ENCODE data around the gene NAGLU.

The NAGLU gene

DNA sequence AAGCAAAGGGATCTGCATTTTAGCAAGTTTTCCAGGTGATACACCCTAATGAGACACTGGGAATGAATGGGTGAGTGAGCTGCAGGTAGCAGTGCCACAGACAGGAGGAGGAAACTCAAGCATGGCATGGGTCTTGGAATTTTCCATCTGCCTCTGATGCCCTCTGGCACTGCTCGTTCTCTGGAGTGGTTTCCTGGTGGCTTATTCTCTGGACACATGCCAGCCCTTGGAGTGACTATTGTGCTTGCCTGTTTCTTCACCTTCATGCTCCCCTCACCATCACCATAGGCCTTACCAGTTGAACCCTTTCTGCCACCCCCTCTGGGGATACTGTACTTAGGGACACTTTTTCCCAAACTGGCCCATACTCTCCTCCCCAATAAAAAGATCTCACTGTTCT is 27.5 kb downstream of the NAGLU start:
- DNase-seq: no peak

- DNase-seq: no peak
Measured at GRCh38 chr17:42563950-42564349, 27.9 kb downstream of the NAGLU start.

DNA sequence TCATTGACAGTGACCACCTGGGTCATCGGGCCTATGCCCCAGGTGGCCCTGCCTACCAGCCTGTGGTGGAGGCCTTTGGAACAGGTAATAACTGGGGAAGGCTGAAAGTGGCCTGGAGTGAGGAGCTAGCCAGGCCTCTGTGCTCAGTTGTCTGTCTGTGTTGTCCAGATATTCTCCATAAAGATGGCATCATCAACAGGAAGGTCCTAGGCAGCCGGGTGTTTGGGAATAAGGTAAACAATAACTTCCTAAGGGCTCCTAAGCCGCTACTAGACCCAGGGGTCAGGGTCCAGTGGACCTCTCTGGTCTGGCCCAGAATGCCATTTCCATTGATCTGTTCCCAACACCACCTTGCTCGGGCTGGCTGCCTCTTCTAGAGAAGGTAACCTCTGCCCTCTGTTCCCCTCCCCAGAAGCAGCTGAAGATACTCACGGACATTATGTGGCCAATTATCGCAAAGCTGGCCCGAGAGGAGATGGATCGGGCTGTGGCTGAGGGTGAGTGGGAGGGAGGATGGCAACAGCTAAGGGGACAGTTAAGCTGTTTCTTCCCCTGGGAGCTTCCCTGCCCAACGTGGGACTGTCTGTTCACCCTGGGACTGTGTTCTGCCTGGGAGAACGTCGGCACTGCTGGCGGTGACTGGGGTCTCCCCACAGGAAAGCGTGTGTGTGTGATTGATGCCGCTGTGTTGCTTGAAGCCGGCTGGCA is 28.9 kb downstream of the NAGLU start:
- DNase-seq: no peak

DNA sequence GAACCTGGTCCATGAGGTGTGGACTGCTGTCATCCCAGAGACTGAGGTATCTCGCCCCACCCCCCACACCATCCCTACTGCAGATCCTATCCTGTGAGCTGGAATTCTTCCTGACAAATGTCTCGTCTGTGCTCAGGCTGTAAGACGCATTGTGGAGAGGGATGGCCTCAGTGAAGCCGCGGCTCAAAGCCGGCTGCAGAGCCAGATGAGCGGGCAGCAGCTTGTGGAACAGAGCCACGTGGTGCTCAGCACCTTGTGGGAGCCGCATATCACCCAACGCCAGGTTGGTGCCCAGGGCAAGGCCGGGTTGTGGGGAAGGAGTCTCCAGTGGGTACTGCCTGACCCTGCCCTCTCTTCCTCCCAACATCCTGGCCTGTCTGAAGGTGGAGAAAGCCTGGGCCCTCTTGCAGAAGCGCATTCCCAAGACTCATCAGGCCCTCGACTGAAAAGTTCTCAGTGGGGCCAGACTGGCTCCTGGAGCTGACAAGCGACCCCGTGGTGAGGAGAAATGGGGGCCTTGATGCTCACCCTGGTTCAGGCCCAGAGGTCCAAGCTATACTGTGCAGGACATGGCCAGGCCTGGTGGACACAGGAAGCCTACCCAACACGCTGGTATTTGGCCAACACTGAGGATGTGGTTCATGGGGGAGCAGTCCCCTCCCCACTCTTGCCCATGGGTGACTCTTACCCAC is 29.6 kb downstream of the NAGLU start:
- no peak for DNase-seq

DNA sequence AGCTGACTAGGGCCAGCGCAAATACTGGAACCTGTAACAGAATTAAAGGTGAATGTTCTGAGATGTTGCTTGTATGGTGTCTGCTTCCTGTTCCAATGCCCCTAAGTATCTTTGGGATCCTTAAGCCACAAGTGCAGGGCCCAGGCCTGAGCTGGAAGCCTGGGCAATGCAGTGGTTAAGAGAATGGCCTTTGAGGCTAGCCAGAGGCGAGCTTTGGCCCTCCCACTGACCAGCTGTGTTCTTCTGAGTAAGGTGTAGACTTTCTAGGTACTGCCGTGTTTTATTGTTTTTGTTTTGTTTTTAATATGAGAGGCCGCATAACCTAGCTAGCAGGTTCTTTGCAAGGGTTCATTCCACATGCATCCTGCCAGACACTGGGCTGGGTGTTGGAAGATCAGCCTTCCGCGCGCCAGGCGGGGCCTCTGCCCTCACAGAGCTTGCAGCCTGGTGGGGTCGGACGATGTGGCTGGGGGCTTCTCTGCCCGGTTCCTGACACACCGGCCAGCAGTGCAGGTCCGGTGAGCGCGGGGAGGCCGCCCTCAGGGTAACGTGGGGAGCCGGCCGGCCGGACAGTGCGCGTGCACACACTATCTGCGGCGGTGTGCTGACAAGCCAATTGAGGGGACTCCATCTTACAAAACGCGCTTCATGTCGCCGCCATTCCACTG is 30.3 kb downstream of the NAGLU start:
- no peak for DNase-seq

DNA sequence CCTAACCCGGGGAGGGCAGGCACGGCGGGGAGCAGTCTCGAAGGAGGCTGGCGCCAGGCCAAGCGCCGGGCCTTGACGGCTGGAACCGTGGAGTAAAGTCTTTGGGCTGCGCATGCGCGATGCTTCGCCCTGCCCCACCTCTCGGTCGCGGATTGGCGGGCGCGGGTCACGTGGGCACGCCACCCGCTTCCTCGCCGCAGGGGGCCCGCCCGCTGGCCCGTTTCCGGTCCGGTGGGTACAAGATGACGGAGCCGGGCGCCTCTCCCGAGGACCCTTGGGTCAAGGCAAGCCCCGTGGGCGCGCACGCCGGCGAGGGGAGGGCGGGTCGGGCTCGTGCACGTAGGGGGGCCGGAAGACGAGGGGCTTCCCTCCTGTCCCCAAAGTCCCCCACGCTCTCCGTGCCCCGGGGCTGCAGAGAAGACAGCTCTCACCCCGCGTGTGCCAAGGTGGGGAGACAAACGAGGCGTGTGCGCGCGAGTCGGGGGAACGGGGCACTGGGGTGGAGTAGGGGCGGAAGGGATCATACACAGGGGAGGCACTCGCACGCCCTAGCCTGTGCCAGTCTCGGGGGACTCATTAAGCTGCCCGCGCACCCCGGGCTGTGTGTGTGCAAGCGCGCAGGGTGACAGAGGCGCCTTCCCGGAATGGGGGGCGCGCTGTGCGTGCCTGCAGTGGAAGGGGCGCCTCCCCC is 31.0 kb downstream of the NAGLU start, which contains the start of gene MLX:
TSS of gene MLX (plus strand) at position 218 of the 691 bp plus-strand sequence. CDS start at position 243, 25 bp downstream.
- DNase-seq: peak; percentile 94

- DNase-seq: no peak
Measured at GRCh38 chr17:42568341-42569111, 32.5 kb downstream of the NAGLU start.

GRCh38 chr17:42571435-42572225 is 35.6 kb downstream of the NAGLU start:
- no peak for DNase-seq

DNA sequence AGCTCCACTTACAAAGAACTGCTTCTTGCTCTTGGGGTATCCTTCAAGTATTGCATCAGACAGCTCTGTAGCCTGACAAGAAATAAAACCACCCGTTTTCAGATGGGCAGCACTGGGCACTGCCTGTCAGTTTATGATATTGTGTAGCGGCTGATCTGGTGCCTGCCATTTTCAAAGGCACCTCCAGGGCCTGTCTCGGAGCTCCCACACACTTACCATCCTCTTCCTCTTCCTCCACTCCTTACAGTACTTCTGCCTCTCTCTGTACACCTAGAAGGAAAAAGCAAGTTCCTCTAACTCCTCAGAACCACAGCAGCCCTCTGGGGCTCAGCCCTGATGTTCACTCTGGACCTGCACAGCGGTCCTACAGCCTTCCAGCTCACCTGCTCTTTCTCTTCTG is 37.1 kb downstream of the NAGLU start:
- DNase-seq: no peak

- no peak for DNase-seq
Measured at GRCh38 chr17:42574463-42574862, 38.4 kb downstream of the NAGLU start.

DNA sequence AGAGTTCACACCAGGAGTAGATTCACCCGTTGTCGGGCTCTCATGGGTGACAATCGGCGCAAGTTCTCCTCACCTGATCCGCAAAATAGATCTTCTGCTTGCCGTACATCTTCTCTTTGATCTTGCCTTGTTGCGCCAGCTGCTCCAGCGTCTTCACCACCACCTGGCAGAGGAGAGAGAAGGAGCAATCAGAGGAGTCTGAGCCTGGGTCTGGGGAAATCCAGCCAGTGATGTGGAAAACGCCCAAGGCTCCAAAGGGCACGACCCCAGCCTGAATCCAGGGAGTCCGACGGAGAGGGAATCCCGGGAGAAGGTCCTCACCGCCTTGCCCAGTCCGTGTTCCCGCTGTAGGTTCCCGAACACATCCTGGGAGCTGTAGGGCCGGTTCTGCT is 41.1 kb downstream of the NAGLU start:
- DNase-seq: no peak

GRCh38 chr17:42577532-42578281 is 41.7 kb downstream of the NAGLU start, which contains the start of gene PSMC3IP:
TSS of gene PSMC3IP (minus strand) at chr17:42577729. CDS start at chr17:42577686, 43 bp downstream.
- peak; percentile 88 for DNase-seq

- DNase-seq: no peak
Measured at GRCh38 chr17:42578282-42578869, 42.3 kb downstream of the NAGLU start.

GRCh38 chr17:42579794-42580551 is 43.9 kb downstream of the NAGLU start:
- DNase-seq: no peak

DNA sequence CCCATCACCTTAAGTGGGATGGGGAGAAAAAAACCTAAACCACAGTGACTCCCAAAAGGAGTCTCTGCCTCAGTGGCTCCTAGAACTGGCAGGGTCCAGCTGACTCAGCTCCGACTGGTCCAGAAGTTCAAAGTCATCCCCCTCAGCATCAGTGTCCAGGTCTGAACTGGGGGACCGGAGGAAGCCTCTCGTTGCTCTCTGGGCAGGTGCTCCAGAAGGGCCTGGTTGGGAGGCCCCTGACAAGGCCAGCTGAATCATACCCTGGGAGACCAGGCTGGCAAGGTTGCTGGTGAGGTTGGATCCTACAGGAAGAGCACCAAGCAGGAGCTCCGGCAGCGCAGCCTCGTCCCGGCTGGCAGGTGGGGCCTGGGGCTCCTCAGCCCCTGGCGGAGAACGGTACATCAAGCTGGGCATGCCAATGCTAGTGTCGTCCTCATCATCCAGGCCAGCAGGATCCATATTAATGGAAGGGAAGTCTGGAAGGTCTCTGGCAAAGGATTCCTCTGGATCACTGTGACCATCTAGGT is 45.8 kb downstream of the NAGLU start:
- DNase-seq: no peak

DNA sequence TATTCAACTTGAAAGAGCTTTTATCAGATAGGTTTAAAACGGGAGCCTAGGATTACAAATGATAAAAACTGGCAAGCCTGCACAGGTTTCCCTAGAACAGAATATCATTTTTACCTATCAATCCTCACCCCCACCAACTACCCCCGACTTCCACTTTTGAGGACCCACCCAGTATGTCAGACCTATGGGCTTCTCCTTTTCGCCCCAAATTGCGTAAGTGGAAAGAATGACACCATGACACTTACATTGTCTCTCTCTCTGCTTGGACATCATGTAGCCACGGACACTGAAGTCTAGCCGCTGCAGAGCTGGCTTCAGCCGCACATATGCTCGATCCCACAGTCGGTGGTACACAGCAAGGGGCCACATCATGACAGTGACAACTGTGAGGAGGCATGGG is 48.8 kb downstream of the NAGLU start:
- DNase-seq: no peak

DNA sequence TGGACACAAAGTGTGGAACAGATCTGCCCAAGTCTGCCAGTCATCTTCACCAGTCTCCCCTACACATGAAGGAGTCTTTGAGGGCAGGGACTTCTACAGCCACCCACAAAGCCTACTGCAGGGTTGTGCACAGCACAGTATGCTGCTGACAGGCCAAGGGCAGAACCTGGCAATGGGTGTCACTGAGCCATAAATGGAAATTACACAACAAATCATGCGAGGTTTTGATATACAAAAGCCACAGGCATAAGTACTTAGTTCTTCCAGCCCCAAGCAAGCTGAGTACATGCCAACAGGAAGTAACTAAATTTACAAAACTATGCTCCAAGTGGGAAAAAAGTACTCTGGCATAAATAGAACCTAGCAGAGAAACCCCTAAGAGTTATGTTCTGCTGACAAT is 49.3 kb downstream of the NAGLU start:
- DNase-seq: no peak

- no peak for DNase-seq
Measured at GRCh38 chr17:42586514-42587230, 50.6 kb downstream of the NAGLU start.

All from right kidney (tissue), 1 donor.